Fibroblast of pulmonary artery (primary cell): ENCODE measurements around the gene IL6.

Experiments
- DNase-seq: peaks from one replicate; pipeline ENCODE4 v3.0.0-alpha.2; 2010; ENCODE audit warnings: low read depth
- H3K4me3 ChIP-seq: replicated peaks from 2 replicates; pipeline ENCODE4 v1.5.1; 2011; ENCODE audit warnings: low read depth, mild to moderate bottlenecking, control low read depth, low read length, moderate library complexity
- CTCF ChIP-seq: IDR thresholded peaks from 2 replicates; pipeline ENCODE4 v1.5.1; 2011; ENCODE audit warnings: mild to moderate bottlenecking, control low read depth, low read length, inconsistent platforms; ENCODE audit errors: missing control alignments

The IL6 gene

GRCh38 chr7:22757338-22757994 lies 30.5 kb downstream of the IL6 start:
- no peak overlapping the region for H3K4me3 ChIP-seq
- TF ChIP-seq CTCF, result no peak
- DNase-seq, result no peak

GRCh38 chr7:22758576-22758975 lies 31.6 kb downstream of the IL6 start:
- no peak for DNase-seq
- no peak overlapping the region for H3K4me3 ChIP-seq
- TF ChIP-seq CTCF, result no peak

- no peak for TF ChIP-seq CTCF
- peak; percentile 5 for DNase-seq
- no peak overlapping the region for H3K4me3 ChIP-seq
These were observed 32.7 kb downstream of the IL6 start for GRCh38 chr7:22759721-22760120.

- TF ChIP-seq CTCF, result no peak
- no peak for DNase-seq
- no peak overlapping the region for H3K4me3 ChIP-seq
These were observed 35.9 kb downstream of the IL6 start for GRCh38 chr7:22762866-22763265.

GRCh38 chr7:22765609-22766008 lies 38.6 kb downstream of the IL6 start:
- no peak for TF ChIP-seq CTCF
- H3K4me3 ChIP-seq, result no peak overlapping the region
- DNase-seq, result no peak

- no peak for TF ChIP-seq CTCF
- DNase-seq, result no peak
- no peak overlapping the region for H3K4me3 ChIP-seq
These were observed 44.3 kb downstream of the IL6 start for GRCh38 chr7:22771194-22771871.

- no peak for TF ChIP-seq CTCF
- no peak for DNase-seq
- no peak overlapping the region for H3K4me3 ChIP-seq
These were observed 44.9 kb downstream of the IL6 start for GRCh38 chr7:22771872-22772228.
